IMR-90 (cell line): ENCODE data around the gene SPINK5. TPM values are rescaled to one million over a fixed set of nuclear protein-coding genes. Genes with fewer than 3 reads are reported as not detected.

ENCODE experiments used
- ATAC-seq: fragments of 200-7000 bp; cut with Tn5 transposase; 2 replicates; pipeline ENCODE4 v1.9.1; 2020; ENCODE audit warnings: low read depth, mild to moderate bottlenecking, moderate library complexity
- BruUV-seq: library from RNA; stranded (reverse); fragments of 400-500 nt; replicated peaks from 2 replicates; lab custom pipeline; 2021; lab: Mats Ljungman, UMichigan
- CTCF ChIA-PET: fragments of 300-600 bp; formaldehyde crosslinking; extraction: SDS; loops from one replicate; lab custom pipeline; 2021; ENCODE audit warnings: antibody characterized with exemption; lab: Yijun Ruan, JAX
- POLR2A ChIA-PET: fragments of 300-600 bp; sonication (Branson Sonifier 250); formaldehyde crosslinking; loops from one replicate; lab custom pipeline; 2022; ENCODE audit warnings: antibody characterized with exemption; ENCODE audit not compliant: unreplicated experiment; lab: Charles Lee
- DNase-seq: peaks from one replicate; pipeline ENCODE4 v3.0.0; 2013
- H2AFZ ChIP-seq: replicated peaks from 2 replicates; pipeline ENCODE3; 2013; ENCODE audit warnings: low read length, mild to moderate bottlenecking; ENCODE audit not compliant: poor library complexity
- H2AK5ac ChIP-seq: 2 replicates; pipeline ENCODE4 v1.6.1; 2013; ENCODE audit warnings: low read depth, low read length, inconsistent platforms
- H2AK9ac ChIP-seq: replicated peaks from 2 replicates; pipeline ENCODE3; 2013; ENCODE audit warnings: mild to moderate bottlenecking, low read depth, low read length, moderate library complexity; ENCODE audit not compliant: poor library complexity
- H2BK120ac ChIP-seq: 2 replicates; pipeline ENCODE4 v1.6.1; 2013; ENCODE audit warnings: low read depth, low read length, inconsistent platforms
- H2BK15ac ChIP-seq: 3 replicates; pipeline ENCODE4 v1.6.1; 2013; ENCODE audit warnings: low read depth, low read length, inconsistent platforms
- H2BK20ac ChIP-seq: 2 replicates; pipeline ENCODE4 v1.6.1; 2013; ENCODE audit warnings: low read depth, mild to moderate bottlenecking, inconsistent platforms, low read length, moderate library complexity
- H2BK5ac ChIP-seq: 2 replicates; pipeline ENCODE4 v1.6.1; 2013; ENCODE audit warnings: mild to moderate bottlenecking, low read depth, low read length, inconsistent platforms; ENCODE audit not compliant: poor library complexity, severe bottlenecking
- H3K14ac ChIP-seq: replicated peaks from 2 replicates; pipeline ENCODE4 v1.6.1; 2013; ENCODE audit warnings: low read depth, low read length, inconsistent platforms
- H3K18ac ChIP-seq: 2 replicates; pipeline ENCODE4 v1.6.1; 2013; ENCODE audit warnings: low read depth, low read length, control low read depth
- H3K23ac ChIP-seq: 2 replicates; pipeline ENCODE4 v1.6.1; 2013; ENCODE audit warnings: low read depth, low read length, inconsistent platforms
- H3K27ac ChIP-seq: 2 replicates; pipeline ENCODE4 v1.5.1; 2013; ENCODE audit warnings: mild to moderate bottlenecking, control low read depth, low read length; ENCODE audit not compliant: insufficient read depth
- H3K27me3 ChIP-seq: 2 replicates; pipeline ENCODE4 v1.6.1; 2013; ENCODE audit warnings: low read length; ENCODE audit not compliant: control insufficient read depth, insufficient read depth
- H3K36me3 ChIP-seq: 2 replicates; pipeline ENCODE4 v1.6.1; 2013; ENCODE audit warnings: low read length, mixed read lengths; ENCODE audit not compliant: control insufficient read depth, insufficient read depth
- H3K4ac ChIP-seq: 2 replicates; pipeline ENCODE4 v1.6.1; 2013; ENCODE audit warnings: low read depth, low read length, inconsistent platforms
- H3K4me1 ChIP-seq: 2 replicates; pipeline ENCODE4 v1.6.1; 2013; ENCODE audit warnings: low read length, mixed read lengths; ENCODE audit not compliant: control insufficient read depth, insufficient read depth
- H3K4me2 ChIP-seq: 2 replicates; pipeline ENCODE4 v1.6.1; 2013; ENCODE audit warnings: low read depth, mild to moderate bottlenecking, control low read depth, low read length, moderate library complexity
- H3K4me3 ChIP-seq: 2 replicates; pipeline ENCODE4 v1.5.1; 2013; ENCODE audit warnings: low read depth, mild to moderate bottlenecking, control low read depth, low read length, moderate library complexity; ENCODE audit not compliant: insufficient read depth
- H3K56ac ChIP-seq: 2 replicates; pipeline ENCODE4 v1.6.1; 2013; ENCODE audit warnings: low read length, inconsistent platforms; ENCODE audit not compliant: insufficient read depth; ENCODE audit errors: extremely low read depth
- H3K79me1 ChIP-seq, 2 experiments: 2 replicates each; pipeline ENCODE4 v1.6.1; 2013; ENCODE audit warnings: low read length in 2 of 2, inconsistent platforms in 1 of 2, low read depth in 1 of 2
- H3K9ac ChIP-seq: 2 replicates; pipeline ENCODE4 v1.6.1; 2013; ENCODE audit warnings: low read depth, low read length, control low read depth
- H3K9me1 ChIP-seq: 2 replicates; pipeline ENCODE4 v1.6.1; 2013; ENCODE audit warnings: low read length, inconsistent platforms; ENCODE audit not compliant: insufficient read depth
- H3K9me3 ChIP-seq: 2 replicates; pipeline ENCODE4 v1.6.1; 2013; ENCODE audit warnings: low read length; ENCODE audit not compliant: control insufficient read depth, insufficient read depth
- H4K20me1 ChIP-seq: 2 replicates; pipeline ENCODE4 v1.6.1; 2013; ENCODE audit warnings: low read length, inconsistent platforms; ENCODE audit not compliant: insufficient read depth
- H4K5ac ChIP-seq: 2 replicates; pipeline ENCODE4 v1.6.1; 2013; ENCODE audit warnings: mild to moderate bottlenecking, low read depth, low read length, control low read depth
- H4K8ac ChIP-seq, 2 experiments: 2 replicates each; pipeline ENCODE4 v1.6.1; 2013; ENCODE audit warnings: low read depth in 2 of 2, low read length in 2 of 2, control low read depth in 1 of 2, inconsistent platforms in 1 of 2
- H4K91ac ChIP-seq: 2 replicates; pipeline ENCODE4 v1.6.1; 2013; ENCODE audit warnings: low read depth, low read length, inconsistent platforms; ENCODE audit not compliant: insufficient read depth
- CHD1 ChIP-seq: IDR thresholded peaks from 2 replicates; pipeline ENCODE4 v1.6.1; 2012; ENCODE audit warnings: low read depth, low read length, improper control_type of control experiment
- FOS ChIP-seq: fragments of 150-350 bp; IDR thresholded peaks from 2 replicates; pipeline ENCODE4 v1.6.1; 2016; ENCODE audit warnings: low read depth, low read length
- MAZ ChIP-seq: IDR thresholded peaks from 2 replicates; pipeline ENCODE4 v1.6.1; 2012; ENCODE audit warnings: low read depth, mild to moderate bottlenecking, low read length, improper control_type of control experiment, moderate library complexity, borderline replicate concordance
- POLR2A ChIP-seq: IDR thresholded peaks from 2 replicates; pipeline ENCODE4 v1.6.1; 2012; ENCODE audit warnings: mild to moderate bottlenecking, low read depth, low read length
- RCOR1 ChIP-seq: IDR thresholded peaks from 2 replicates; pipeline ENCODE4 v1.6.1; 2012; ENCODE audit warnings: mild to moderate bottlenecking, low read length, improper control_type of control experiment; ENCODE audit not compliant: insufficient replicate concordance
- SMC3 ChIP-seq: fragments of 150-350 bp; IDR thresholded peaks from 2 replicates; pipeline ENCODE4 v1.6.1; 2016; ENCODE audit warnings: low read depth, mild to moderate bottlenecking, antibody characterized with exemption, low read length, moderate library complexity
- WGBS, 2 experiments: methylation state at CpG; one replicate each; pipeline versions ENCODE4 v1.1.5 to v1.1.7; 2013; ENCODE audit warnings: missing lambda C conversion rate in 2 of 2; ENCODE audit not compliant: insufficient read length in 1 of 2; ENCODE audit errors: extremely low coverage in 2 of 2; 5-methylcytosine and 5-hydroxymethylcytosine counted together
- dilution Hi-C: fragments of 300-500 bp; cut with HindIII; formaldehyde crosslinking; loops from one replicate; pipeline ENCODE4 v1.14.3; 2018; ENCODE audit warnings: low sequenced_read_pairs; ENCODE audit not compliant: unreplicated experiment
- in situ Hi-C: fragments of 300-500 bp; cut with MboI; formaldehyde crosslinking; loops from 3 replicates; pipeline ENCODE4 v1.14.3; 2019; ENCODE audit warnings: low sequenced_read_pairs, inconsistent platforms, mixed read lengths
- intact Hi-C: fragments of 100-400 bp; cut with micrococcal nuclease; formaldehyde crosslinking; loops from 2 replicates; pipeline ENCODE4 v1.10.0; 2022
- polyA plus RNA-seq, 3 experiments: library from polyadenylated mRNA; depleted of rRNA; stranded (reverse); fragments of >200 nt; gene quantifications; 2 replicates each; pipeline ENCODE4 v1.2.3, GENCODE V29; 2012; ENCODE audit warnings: low replicate concordance in 1 of 3
- total RNA-seq: library from RNA; depleted of rRNA; stranded (reverse); fragments of >200 nt; gene quantifications from 2 replicates; pipeline ENCODE4 v1.2.3, GENCODE V29; 2012

Gene SPINK5
- total and polyA plus RNA-seq, 2 of the 4 experiments (the other 2 are of a cell fraction) = not detected

DNA sequence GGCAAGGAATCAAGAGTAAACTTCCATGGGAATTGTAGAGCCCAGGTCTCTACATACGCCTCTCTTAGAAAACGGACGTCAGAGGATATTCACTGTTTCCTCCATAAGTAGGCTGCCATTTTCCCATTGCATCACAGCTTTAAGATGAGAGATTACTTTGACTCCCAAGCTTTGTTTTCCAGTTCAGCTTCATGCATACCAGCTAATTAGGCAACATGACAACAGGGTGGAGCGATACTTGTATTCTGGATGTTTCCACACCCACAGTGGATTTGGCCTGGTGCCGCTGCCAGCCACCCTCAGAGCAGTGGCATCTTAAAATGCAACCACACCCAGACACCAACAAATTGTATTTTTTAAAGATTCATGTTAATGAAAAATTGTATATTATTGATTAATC is 20.9 kb upstream of the SPINK5 start:
- in situ Hi-C loops = no loop called here
- H4K91ac ChIP-seq = no peak overlapping the region
- no peak for ATAC-seq
- no peak overlapping the region for H3K56ac ChIP-seq
- no peak overlapping the region for H3K27ac ChIP-seq
- DNase-seq = no peak
- H3K79me1 ChIP-seq = no peaks in the 10 kb centered on the region
- H4K8ac ChIP-seq = no peak overlapping the region
- no peaks in the 10 kb centered on the region for H3K9me1 ChIP-seq
- no peak overlapping the region for H3K4me3 ChIP-seq
- H3K4me1 ChIP-seq = no peaks in the 10 kb centered on the region
- no peak overlapping the region for H2BK15ac ChIP-seq
- no peak overlapping the region for H3K14ac ChIP-seq
- no peak overlapping the region for H2BK20ac ChIP-seq
- no peak for TF ChIP-seq RCOR1
- TF ChIP-seq POLR2A = no peak
- no peak for TF ChIP-seq CHD1
- no peak for TF ChIP-seq SMC3
- TF ChIP-seq MAZ = no peak
- no peak for TF ChIP-seq FOS
- intact Hi-C loops = no loop called here
- H3K4ac ChIP-seq = no peak overlapping the region
- no peak overlapping the region for H3K4me2 ChIP-seq
- H4K20me1 ChIP-seq = no peaks in the 10 kb centered on the region
- no peak overlapping the region for H3K18ac ChIP-seq
- H3K27me3 ChIP-seq = no peaks in the 10 kb centered on the region
- no peaks in the 10 kb centered on the region for H3K36me3 ChIP-seq
- dilution Hi-C loops = no loop called here
- no TSS peak for BruUV-seq
- H2AK9ac ChIP-seq = no peak overlapping the region
- H2BK120ac ChIP-seq = no peak overlapping the region
- WGBS, 2 experiments = 90% methylated on average over 3 of the region's 5 CpGs; no CpG with 5 or more reads in 1 of the 2 experiments
- CTCF ChIA-PET = no interaction called here
- POLR2A ChIA-PET = no interaction called here
- H3K23ac ChIP-seq = no peak overlapping the region
- H3K9me3 ChIP-seq = no peaks in the 10 kb centered on the region
- no peak overlapping the region for H2BK5ac ChIP-seq
- H3K9ac ChIP-seq = no peak overlapping the region
- H2AK5ac ChIP-seq = no peak overlapping the region
- H2AFZ ChIP-seq = no peak overlapping the region
- H4K5ac ChIP-seq = no peak overlapping the region
